Esophagus squamous epithelium (tissue), 4 donors: ENCODE data around the gene THY1.
"Not testable (repeated sequence)": the region's sequence is repeated elsewhere in the genome, so short reads cannot be mapped to it uniquely, and the experiment has no call there.

Source experiments
- POLR2A ChIP-seq, 4 donors: fragments of 450-650 bp; IDR thresholded peaks; one replicate each; pipeline ENCODE4 v1.6.1; 2017; ENCODE audit warnings: antibody characterized with exemption in 4 of 4, mild to moderate bottlenecking in 4 of 4, moderate library complexity in 3 of 4
- TF ChIP-seq, protein P1 (sequence below), 6 experiments: fragments of 450-650 bp in 4 of 6; fragments of 200-600 bp in 2 of 6; sonication (generic) in 2 of 6; IDR thresholded peaks; one replicate each; pipeline ENCODE4 v1.5.1; 2016 to 2019; ENCODE audit warnings: antibody characterized with exemption in 6 of 6, mild to moderate bottlenecking in 4 of 6, moderate library complexity in 4 of 6

DNA sequence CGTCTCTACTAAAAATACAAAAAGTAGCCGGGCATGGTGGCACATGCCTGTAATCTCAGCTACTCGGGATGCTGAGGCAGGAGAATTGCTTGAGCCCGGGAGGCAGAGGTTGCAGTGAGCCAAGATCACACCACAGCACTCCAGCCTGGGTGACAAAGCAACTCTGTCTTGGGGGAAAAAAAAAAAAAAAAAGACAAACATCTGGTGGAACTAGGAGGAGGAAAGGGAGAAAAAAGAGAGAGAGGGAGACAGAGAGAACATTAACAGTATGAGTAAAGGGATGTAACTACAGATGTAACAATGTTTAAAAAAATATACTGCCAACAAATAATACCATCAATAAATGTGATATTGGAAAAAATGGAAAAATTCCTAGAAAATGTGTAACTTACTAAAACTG is 32.3 kb upstream of the THY1 start:
- TF ChIP-seq, protein P1, sequence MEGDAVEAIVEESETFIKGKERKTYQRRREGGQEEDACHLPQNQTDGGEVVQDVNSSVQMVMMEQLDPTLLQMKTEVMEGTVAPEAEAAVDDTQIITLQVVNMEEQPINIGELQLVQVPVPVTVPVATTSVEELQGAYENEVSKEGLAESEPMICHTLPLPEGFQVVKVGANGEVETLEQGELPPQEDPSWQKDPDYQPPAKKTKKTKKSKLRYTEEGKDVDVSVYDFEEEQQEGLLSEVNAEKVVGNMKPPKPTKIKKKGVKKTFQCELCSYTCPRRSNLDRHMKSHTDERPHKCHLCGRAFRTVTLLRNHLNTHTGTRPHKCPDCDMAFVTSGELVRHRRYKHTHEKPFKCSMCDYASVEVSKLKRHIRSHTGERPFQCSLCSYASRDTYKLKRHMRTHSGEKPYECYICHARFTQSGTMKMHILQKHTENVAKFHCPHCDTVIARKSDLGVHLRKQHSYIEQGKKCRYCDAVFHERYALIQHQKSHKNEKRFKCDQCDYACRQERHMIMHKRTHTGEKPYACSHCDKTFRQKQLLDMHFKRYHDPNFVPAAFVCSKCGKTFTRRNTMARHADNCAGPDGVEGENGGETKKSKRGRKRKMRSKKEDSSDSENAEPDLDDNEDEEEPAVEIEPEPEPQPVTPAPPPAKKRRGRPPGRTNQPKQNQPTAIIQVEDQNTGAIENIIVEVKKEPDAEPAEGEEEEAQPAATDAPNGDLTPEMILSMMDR (IDR thresholded peaks at IDR 0.05): not testable (repeated sequence)
- TF ChIP-seq POLR2A (IDR thresholded peaks at IDR 0.05): not testable (repeated sequence)
